HepG2 (cell line): ENCODE data around the gene DERL2. TPM values are rescaled to one million over a fixed set of nuclear protein-coding genes. Genes with fewer than 3 reads are reported as not detected.
A peak's percentile ranks its signal among the peaks of the same experiment; 100 is the strongest.

Source experiments
- ESRRA ChIP-seq: sonication (generic); formaldehyde crosslinking; IDR thresholded peaks from 2 replicates; pipeline ENCODE4 v1.5.1; 2020; ENCODE audit warnings: mild to moderate bottlenecking, low read depth, missing genetic modification reagents
- FLYWCH1 ChIP-seq: sonication (generic); formaldehyde crosslinking; IDR thresholded peaks from 2 replicates; pipeline ENCODE4 v1.8.1; 2023; ENCODE audit warnings: mild to moderate bottlenecking, missing genetic modification reagents
- FOXA3 ChIP-seq: IDR thresholded peaks from 2 replicates; pipeline ENCODE4 v1.6.1; 2016; ENCODE audit warnings: missing genetic modification reagents, missing compliant biosample characterization
- FOXP4 ChIP-seq: sonication (generic); formaldehyde crosslinking; IDR thresholded peaks from 2 replicates; pipeline ENCODE4 v1.4.0; 2020; ENCODE audit warnings: missing genetic modification reagents
- GMEB1 ChIP-seq: sonication (generic); formaldehyde crosslinking; IDR thresholded peaks from 2 replicates; pipeline ENCODE4 v1.5.1; 2020; ENCODE audit warnings: missing genetic modification reagents, mild to moderate bottlenecking, borderline replicate concordance
- HCFC1 ChIP-seq: fragments of 150-350 bp; IDR thresholded peaks from 2 replicates; pipeline ENCODE4 v1.6.1; 2014; ENCODE audit warnings: low read depth, low read length
- HOMEZ ChIP-seq: IDR thresholded peaks from 2 replicates; pipeline ENCODE4 v1.6.1; 2016; ENCODE audit warnings: low read depth
- JARID2 ChIP-seq: sonication (generic); formaldehyde crosslinking; IDR thresholded peaks from 2 replicates; pipeline ENCODE4 v1.8.1; 2023; ENCODE audit warnings: missing genetic modification reagents, inconsistent platforms; ENCODE audit not compliant: insufficient replicate concordance
- MTF2 ChIP-seq: sonication (generic); formaldehyde crosslinking; IDR thresholded peaks from 2 replicates; pipeline ENCODE4 v1.5.0; 2020; ENCODE audit warnings: missing genetic modification reagents, borderline replicate concordance
- MXD3 ChIP-seq: IDR thresholded peaks from 2 replicates; pipeline ENCODE4 v1.6.1; 2016; ENCODE audit warnings: mild to moderate bottlenecking, missing biosample characterization, missing genetic modification reagents
- NFRKB ChIP-seq: fragments of 450-650 bp; IDR thresholded peaks from 2 replicates; pipeline ENCODE4 v1.6.1; 2017
- NFYC ChIP-seq: IDR thresholded peaks from 2 replicates; pipeline ENCODE4 v1.6.1; 2016; ENCODE audit warnings: missing genetic modification reagents, missing compliant biosample characterization
- SP1 ChIP-seq, 2 experiments: fragments of 450-650 bp in 1 of 2; sonication (generic) in 1 of 2; formaldehyde crosslinking in 1 of 2; IDR thresholded peaks; 2 replicates each; pipeline versions ENCODE4 v1.4.0 to v1.6.1; 2016 to 2020; ENCODE audit warnings: missing genetic modification reagents in 1 of 2
- TFAP4 ChIP-seq: sonication (generic); IDR thresholded peaks from 2 replicates; pipeline ENCODE4 v1.6.1; 2016; ENCODE audit warnings: low read depth, borderline replicate concordance
- TMF1 ChIP-seq: sonication (generic); formaldehyde crosslinking; IDR thresholded peaks from 2 replicates; pipeline ENCODE4 v1.8.1; 2022; ENCODE audit warnings: low read depth, missing genetic modification reagents
- TOPORS ChIP-seq: sonication (generic); formaldehyde crosslinking; IDR thresholded peaks from 2 replicates; pipeline ENCODE4 v1.8.0; 2023; ENCODE audit warnings: mild to moderate bottlenecking, missing genetic modification reagents
- ZBTB49 ChIP-seq: sonication (generic); formaldehyde crosslinking; IDR thresholded peaks from 2 replicates; pipeline ENCODE4 v1.4.0; 2020; ENCODE audit warnings: missing genetic modification reagents, borderline replicate concordance
- ZNF256 ChIP-seq: sonication (generic); formaldehyde crosslinking; conservative IDR thresholded peaks from 2 replicates; pipeline ENCODE4 v1.4.0; 2020; ENCODE audit warnings: missing genetic modification reagents
- ZNF326 ChIP-seq: sonication (generic); formaldehyde crosslinking; IDR thresholded peaks from 2 replicates; pipeline ENCODE4 v1.4.0; 2020; ENCODE audit warnings: missing genetic modification reagents, borderline replicate concordance
- ZNF44 ChIP-seq: sonication (generic); formaldehyde crosslinking; IDR thresholded peaks from 2 replicates; pipeline ENCODE4 v1.5.1; 2020; ENCODE audit warnings: mild to moderate bottlenecking, missing genetic modification reagents
- ZNF563 ChIP-seq: sonication (generic); formaldehyde crosslinking; IDR thresholded peaks from 2 replicates; pipeline ENCODE4 v1.8.0; 2022; ENCODE audit warnings: mild to moderate bottlenecking, moderate library complexity, missing genetic modification reagents
- polyA plus RNA-seq, 8 experiments: library from polyadenylated mRNA; depleted of rRNA in 3 of 8; stranded (reverse) in 7 of 8; unstranded in 1 of 8; fragments of >200 nt; fragmentation: Illumina TruSeq in 4 of 8; extraction: Trizol in 4 of 8; gene quantifications; 2 replicates each; pipeline versions ENCODE4 v1.2.1 to v1.2.3, GENCODE V29; 2011 to 2016; ENCODE audit warnings: low read depth in 4 of 8, missing spikeins in 1 of 8, mixed read lengths in 1 of 8; ENCODE audit not compliant: insufficient read depth in 1 of 8
- total RNA-seq, 5 experiments: library from RNA; depleted of rRNA; stranded (reverse); fragments of >200 nt; fragmentation: Illumina TruSeq; extraction: Trizol; gene quantifications; 2 replicates each; pipeline ENCODE4 v1.2.3, GENCODE V29; 2016; ENCODE audit warnings: low read depth in 1 of 5

The DERL2 gene
- total and polyA plus RNA-seq, 2 of the 13 experiments (the other 11 are each of a cell fraction or from before 2014, with no cell fraction given) = 59.3 to 65.2 TPM

- TF ChIP-seq MXD3 (CRISPR knock-in tag) (no peak), FOXA3 (CRISPR knock-in tag) (no peak), ZNF326 (CRISPR knock-in tag) (no peak), TFAP4 (peak; percentile 92), MTF2 (no peak), ZNF256 (no peak), GMEB1 (0 out of 2 replicates have a peak, but pooled peaks have one; percentile 39), SP1 (IDR thresholded peaks at IDR 0.05) (no peak), SP1 (CRISPR knock-in tag; IDR thresholded peaks at IDR 0.05) (peak; percentile 74), HOMEZ (CRISPR knock-in tag) (no peak), JARID2 (CRISPR knock-in tag) (no peak), NFYC (CRISPR knock-in tag) (no peak), TMF1 (CRISPR knock-in tag) (no peak), NFRKB (no peak), ZNF563 (CRISPR knock-in tag) (peak; percentile 83; the same call in 1 of the 2 replicates), ESRRA (CRISPR knock-in tag) (no peak), FOXP4 (no peak), TOPORS (CRISPR knock-in tag) (no peak), ZNF44 (CRISPR knock-in tag) (no peak), ZBTB49 (CRISPR knock-in tag) (no peak), FLYWCH1 (CRISPR knock-in tag) (no peak), HCFC1 (no peak)
These were observed 14.8 kb upstream of the DERL2 start (continued) for GRCh38 chr17:5500589-5501391.
